Stimulated activated CD8-positive, alpha-beta memory T cell treated with anti-CD3 and anti-CD28 coated beads, Interleukin-12 subunit alpha, Interleukin-12 subunit beta, amount 100 ng/mL, for 24 hours (primary cell): Measurements from ENCODE around the gene SERPINE2.

Experiments
- DNase-seq: peaks from one replicate; pipeline ENCODE4 v3.0.0-alpha.2; 2020; ENCODE audit errors: extremely low read depth

SERPINE2 gene

GRCh38 chr2:224039080-224039769 is at the start of gene SERPINE2:
SERPINE2 (minus strand) TSS chr2:224039286; CDS start chr2:224001900, 37,386 bp downstream.
- DNase-seq = no peak

- no peak for DNase-seq
Measured at GRCh38 chr2:224086226-224086914, 47.3 kb upstream of the SERPINE2 start.

- DNase-seq = no peak
Measured at GRCh38 chr2:224085811-224086210, 46.7 kb upstream of the SERPINE2 start.

- DNase-seq = no peak
Measured at GRCh38 chr2:224085246-224085645, 46.2 kb upstream of the SERPINE2 start.

GRCh38 chr2:224084266-224084892 is 45.3 kb upstream of the SERPINE2 start:
- DNase-seq = no peak

GRCh38 chr2:224083638-224084037 is 44.6 kb upstream of the SERPINE2 start:
- no peak for DNase-seq

GRCh38 chr2:224078656-224079055 is 39.6 kb upstream of the SERPINE2 start:
- DNase-seq = no peak

GRCh38 chr2:224077773-224078507 is 38.9 kb upstream of the SERPINE2 start:
- DNase-seq = no peak

- no peak for DNase-seq
Measured at GRCh38 chr2:224075588-224075987, 36.5 kb upstream of the SERPINE2 start.

- no peak for DNase-seq
Measured at GRCh38 chr2:224073676-224074075, 34.6 kb upstream of the SERPINE2 start.

GRCh38 chr2:224072541-224073188 is 33.6 kb upstream of the SERPINE2 start:
- no peak for DNase-seq

- DNase-seq = no peak
Measured at GRCh38 chr2:224069172-224069571, 30.1 kb upstream of the SERPINE2 start.

GRCh38 chr2:224063298-224063648 is 24.2 kb upstream of the SERPINE2 start:
- no peak for DNase-seq

- DNase-seq = no peak
Measured at GRCh38 chr2:224062481-224063297, 23.6 kb upstream of the SERPINE2 start.

GRCh38 chr2:224060783-224061482 is 21.8 kb upstream of the SERPINE2 start:
- no peak for DNase-seq

GRCh38 chr2:224059178-224059577 is 20.1 kb upstream of the SERPINE2 start:
- no peak for DNase-seq

GRCh38 chr2:224058048-224058775 is 19.1 kb upstream of the SERPINE2 start:
- no peak for DNase-seq

GRCh38 chr2:224056889-224057288 is 17.8 kb upstream of the SERPINE2 start:
- no peak for DNase-seq

GRCh38 chr2:224055101-224055500 is 16.0 kb upstream of the SERPINE2 start:
- no peak for DNase-seq

- no peak for DNase-seq
Measured at GRCh38 chr2:224046752-224047151, 7.7 kb upstream of the SERPINE2 start.
